NCI-H1417 (cell line): Measurements from ENCODE around the gene ACOT8.
"Not testable (repeated sequence)": the region's sequence is repeated elsewhere in the genome, so short reads cannot be mapped to it uniquely, and the experiment has no call there.

Experiments used
- DNase-seq, 3 experiments: peaks; one replicate each; lab custom pipeline; 2025; lab: John Stamatoyannopoulos, UW

Gene ACOT8

DNA sequence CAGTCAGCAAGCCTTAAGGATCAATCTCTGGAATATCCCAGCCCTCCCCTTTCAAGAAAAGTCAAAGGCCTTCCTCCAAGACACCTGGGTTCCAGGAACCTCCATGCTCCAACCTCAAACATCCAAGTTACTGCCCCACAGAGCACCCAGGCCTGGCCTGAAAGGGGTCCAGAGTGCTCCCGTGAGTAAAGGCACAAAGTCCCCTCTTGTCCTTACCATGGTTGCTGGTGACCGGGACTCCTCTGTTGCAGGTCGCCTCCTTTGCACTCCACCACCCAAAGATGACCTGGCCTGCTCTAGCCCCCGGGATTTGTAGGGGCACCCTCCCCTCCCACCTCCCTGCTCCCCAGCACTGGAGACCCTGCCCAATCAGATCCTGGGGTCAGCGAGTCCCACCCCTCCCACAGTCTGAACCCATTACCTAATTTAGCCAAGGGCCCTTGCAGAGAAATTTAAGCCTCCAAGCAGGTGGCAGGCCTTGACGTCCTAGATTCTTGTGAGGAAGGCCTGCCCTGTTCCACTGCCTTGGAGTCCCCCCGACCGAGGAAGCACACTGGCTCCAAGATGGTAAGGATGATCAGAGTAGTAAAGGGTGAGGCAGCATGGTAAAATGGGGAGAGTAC, 30.1 kb downstream of the ACOT8 start, which contains the start of gene TNNC2:
Gene TNNC2 (minus strand): TSS at position 283 of the 623 bp plus-strand sequence. CDS start 64 bp downstream, at position 219.
- DNase-seq = no peak

DNA sequence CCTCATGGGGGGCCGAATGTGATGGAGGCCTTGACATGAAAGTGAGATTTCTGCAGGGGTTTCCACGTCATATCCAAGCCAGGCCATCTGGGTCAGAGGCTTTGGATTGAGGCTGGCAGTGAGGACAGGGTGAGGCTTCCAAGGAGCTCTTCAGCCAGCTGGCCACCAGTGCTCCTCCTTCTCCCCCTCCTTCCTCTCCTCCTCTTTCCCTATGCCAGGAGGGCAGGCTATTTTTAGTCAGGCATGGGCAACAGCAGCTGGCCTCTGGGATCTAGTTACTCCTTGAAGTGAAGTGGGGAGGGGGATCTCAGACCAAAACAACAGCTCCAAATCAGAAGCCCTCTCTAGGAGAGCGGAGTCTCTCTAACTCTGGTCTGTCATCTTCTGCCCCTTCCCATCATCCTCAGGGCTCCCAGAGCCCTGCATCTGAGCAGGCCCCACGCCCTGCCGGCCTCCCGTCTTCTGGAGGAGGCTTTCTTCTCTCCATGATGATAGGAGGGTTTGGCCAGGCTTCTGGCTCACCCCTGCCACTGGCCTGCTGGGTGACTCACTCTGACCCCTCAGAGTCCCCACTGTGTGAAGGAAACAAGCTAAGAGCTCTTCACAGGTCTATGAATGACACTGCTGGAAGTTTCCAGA, 30.7 kb downstream of the ACOT8 start:
- DNase-seq = peak in 2 of 3 experiments; percentile 25 to 49

DNA sequence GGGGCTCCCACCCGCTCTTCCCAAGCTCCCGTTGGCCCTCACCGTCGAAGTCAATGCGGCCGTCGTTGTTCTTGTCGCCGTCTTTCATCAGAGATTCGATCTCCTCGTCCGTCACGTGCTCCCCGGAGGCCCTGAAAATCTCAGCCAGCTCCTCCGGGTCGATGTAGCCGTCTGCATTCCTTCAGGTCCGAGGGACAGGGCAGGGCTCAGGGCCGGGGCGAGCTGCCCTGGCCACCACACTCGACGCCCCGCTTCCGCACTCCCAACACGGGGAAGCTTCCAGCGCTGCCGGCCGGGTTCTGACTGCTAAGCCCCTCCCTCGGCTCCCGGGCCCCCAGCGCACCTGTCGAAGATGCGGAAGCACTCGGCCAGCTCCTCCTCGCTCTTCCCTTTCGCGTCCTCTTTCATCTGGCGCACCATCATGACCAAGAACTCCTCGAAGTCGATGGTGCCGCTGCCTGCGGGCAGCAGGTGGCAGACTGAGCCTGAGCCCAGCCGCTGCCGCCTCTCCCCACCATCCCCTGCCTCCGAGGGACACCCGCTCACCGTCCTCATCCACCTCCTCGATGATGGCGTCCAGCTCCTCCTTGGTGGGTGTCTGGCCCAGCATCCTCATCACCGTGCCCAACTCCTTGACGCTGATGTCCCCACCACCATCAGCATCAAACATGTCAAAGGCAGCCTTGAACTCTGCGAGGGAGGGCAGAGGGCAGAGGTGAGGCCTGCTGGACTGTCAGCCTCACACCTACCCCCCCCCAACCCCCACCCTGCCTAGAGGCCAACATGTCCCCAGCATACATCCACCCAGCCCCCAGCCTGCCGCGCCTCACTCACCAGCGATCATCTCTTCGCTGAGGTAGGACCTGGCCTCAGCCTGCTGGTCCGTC, 33.0 kb downstream of the ACOT8 start:
- peak in 2 of 3 experiments; percentile 9 to 12 for DNase-seq

GRCh38 chr20:45822857-45823256, 34.3 kb downstream of the ACOT8 start:
- DNase-seq = peak; percentile 19 to 45 (median 40)

DNA sequence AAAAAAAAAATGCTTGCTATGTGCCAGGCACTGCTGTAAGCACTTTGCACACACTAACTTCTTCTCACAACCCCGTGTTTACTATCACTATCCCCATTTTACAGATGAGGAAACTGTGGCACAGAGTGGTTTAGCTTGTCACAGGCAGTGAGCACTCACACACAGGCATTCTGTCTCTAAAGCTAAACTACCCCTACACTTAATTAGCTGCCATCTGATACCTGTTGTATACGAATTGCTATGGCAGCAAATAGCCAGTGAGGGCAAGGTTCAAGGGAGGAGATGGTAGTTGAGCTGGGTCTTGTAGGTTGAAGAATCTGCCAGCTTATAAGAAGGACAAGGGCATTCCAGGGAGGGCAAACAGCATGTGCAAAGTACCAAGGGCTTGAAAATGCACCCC, 35.2 kb downstream of the ACOT8 start:
- peak in 1 of 3 experiments; percentile 51 for DNase-seq

DNA sequence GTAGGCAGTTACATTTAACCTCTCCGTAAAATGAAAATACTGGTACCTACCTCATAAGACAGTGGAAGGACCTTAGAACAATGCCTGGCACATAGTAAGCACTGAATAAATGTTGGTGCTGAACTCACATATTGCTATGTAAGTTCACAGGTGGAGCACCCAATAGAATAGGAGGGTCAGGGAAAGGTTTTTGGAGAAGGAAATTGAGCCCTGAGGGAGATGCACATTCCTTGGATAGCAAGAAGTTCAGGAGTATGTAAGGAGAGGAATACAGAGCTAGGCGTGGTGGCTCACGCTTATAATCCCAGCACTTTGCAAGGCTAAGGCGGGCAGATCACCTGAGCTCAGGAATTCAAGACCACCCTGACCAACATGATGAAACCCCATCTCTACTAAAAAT, 37.7 kb downstream of the ACOT8 start:
- no peak for DNase-seq

DNA sequence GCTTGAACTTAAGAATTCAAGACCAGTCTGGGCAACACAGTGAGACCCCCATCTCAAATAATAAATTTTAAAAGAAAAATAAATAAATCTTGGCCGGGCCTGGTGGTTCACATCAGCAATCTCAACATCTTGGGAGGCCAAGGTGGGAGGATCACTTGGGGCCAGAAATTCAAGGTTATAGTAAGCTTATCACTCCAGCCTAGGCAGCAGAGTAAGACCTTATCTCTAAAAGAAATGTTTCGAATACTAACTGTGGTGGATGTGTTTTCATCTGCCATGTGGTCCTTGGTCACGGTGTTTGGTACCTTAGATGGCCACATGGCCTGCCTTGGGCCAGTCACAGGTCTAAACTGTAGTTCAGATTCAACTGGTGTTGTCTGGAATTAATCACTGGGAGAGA, 39.0 kb downstream of the ACOT8 start:
- no peak for DNase-seq

DNA sequence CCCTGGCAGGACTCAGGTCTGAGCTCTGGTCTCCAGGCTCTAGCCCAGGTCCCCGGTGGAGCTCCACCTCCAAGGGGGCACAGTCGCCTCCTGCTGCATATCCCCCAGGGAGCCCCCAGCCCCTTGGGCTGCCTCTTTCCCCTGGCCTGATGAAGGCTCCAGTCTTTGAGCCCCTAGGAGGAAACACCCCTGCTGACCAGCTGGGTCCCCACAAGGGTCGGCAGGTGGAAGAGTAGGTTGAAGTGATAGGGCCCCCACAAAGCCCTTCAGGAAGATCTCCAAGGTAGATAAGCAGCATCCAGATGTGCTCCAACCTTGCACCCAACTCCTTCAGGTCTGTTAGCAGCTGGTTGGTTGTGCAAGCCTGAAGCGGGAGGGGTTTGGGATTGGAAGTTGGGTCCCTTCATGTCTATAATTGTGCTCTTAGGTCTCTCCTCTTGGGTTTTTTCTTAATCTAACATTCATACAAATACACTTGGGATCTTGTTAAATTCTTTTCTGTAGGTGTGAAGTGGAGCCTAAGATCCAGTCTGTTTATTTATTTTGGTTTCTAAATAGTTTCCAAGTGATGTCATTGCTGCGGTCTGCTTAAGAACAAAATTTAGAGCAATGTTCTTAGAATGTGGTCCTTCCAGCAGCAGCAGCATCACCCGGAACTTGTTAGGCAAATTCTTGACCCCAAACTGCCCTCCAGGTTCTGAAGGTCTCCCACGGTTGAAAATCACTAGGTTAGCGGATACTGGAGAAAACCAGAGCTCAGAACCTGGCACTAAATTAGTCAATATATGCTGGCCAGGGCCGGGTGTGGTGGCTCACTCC, 39.6 kb downstream of the ACOT8 start:
- no peak for DNase-seq

GRCh38 chr20:45816951-45817350, 40.2 kb downstream of the ACOT8 start:
- DNase-seq = no peak

DNA sequence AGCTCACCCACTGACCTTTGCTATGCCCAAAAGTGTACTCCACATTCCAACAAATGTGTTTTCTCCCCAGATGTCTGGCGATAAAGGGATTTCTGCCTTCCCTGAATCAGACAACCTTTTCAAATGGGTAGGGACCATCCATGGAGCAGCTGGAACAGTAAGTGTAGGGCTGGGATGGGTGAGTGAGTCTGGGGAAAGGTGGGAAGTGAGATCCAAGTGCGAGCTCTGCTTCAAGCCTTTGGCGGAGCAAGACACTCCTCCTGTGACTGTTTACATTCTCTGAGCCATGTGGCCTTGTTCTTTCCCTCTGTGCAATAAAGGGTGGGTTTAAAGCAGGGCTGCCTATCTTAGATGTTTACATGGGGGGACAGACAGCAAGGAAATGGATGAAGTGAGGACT, 42.9 kb downstream of the ACOT8 start:
- no peak for DNase-seq

- DNase-seq = no peak
Measured at GRCh38 chr20:45813489-45813888, 43.7 kb downstream of the ACOT8 start.

DNA sequence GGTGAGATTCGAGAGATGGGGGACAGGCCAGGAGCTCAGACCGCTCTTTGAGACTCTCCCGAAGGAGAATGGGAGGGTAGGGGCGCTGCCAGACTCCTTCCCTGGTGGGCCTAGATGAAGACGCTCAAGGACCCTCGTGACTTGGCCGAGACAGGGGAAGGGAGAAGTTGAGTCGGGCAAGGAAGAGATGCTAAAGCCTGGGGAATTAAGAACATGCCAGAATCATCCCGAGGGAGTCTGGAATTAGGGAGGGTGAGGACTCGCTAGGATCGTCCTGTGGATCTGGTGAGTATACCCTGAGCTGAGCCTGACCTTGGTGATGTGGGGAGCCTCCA, 44.2 kb downstream of the ACOT8 start:
- no peak for DNase-seq

- DNase-seq = peak; percentile 99 to 100 (median 99)
Measured at GRCh38 chr20:45812157-45813005, 44.8 kb downstream of the ACOT8 start, which contains the start of gene UBE2C. Gene UBE2C, plus strand, starts transcription at chr20:45812644. Its CDS starts 52 bp downstream, at chr20:45812696.

DNA sequence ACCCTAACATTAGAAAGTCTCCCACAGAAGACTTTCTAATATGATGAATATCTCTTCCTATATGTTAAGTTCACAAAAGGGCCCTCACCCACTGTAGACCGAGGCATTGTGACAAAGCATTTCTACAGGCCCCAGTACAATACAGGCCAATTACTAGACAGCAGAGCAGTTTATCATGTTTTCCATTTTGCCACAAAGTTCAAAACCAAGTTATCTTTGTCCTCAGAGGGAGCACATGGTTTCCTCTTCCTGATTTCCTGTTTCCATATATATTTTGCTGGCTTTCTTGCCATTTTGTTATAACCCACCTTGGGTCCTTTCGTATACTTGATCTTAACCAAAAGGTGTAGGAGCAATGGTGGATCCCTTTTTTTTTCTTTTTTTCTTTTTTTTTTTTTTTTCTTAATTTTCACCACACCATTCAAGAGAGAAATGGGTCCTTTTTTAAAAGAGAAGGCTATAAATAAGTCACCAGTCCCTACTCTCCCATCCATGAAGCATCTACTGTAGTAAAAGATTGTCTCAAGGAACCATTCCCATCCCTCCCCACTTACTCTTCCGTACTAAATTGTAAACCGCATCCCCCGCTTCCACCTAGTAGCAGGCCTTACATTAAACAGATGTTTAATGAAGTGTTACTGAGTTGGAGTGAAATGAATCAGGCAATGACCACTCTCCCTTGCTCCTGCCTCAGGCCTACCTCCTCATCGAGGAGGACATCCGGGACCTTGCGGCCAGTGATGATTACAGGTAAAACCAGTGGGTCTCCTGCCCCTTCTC, 46.8 kb downstream of the ACOT8 start:
- no peak for DNase-seq

DNA sequence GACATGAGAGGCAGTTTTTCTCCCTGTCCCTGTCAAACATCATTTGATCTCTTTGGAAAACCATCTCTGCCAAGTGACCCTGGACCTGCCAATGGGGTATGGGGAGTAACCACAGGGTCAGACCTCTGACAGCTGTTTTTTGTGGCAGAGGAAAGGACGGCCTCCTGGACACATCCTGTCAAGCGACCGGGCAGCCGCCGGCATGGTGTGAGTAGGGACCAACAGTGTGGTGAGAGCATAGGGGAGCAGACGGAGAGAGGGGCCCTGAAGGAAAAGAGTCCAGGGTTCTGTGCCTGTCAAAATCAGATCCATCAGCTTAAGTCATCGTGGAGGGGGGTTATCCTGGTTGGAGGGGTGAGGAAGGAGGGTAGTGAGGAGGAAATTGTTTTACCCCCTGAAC, 55.3 kb downstream of the ACOT8 start:
- DNase-seq = no peak

DNA sequence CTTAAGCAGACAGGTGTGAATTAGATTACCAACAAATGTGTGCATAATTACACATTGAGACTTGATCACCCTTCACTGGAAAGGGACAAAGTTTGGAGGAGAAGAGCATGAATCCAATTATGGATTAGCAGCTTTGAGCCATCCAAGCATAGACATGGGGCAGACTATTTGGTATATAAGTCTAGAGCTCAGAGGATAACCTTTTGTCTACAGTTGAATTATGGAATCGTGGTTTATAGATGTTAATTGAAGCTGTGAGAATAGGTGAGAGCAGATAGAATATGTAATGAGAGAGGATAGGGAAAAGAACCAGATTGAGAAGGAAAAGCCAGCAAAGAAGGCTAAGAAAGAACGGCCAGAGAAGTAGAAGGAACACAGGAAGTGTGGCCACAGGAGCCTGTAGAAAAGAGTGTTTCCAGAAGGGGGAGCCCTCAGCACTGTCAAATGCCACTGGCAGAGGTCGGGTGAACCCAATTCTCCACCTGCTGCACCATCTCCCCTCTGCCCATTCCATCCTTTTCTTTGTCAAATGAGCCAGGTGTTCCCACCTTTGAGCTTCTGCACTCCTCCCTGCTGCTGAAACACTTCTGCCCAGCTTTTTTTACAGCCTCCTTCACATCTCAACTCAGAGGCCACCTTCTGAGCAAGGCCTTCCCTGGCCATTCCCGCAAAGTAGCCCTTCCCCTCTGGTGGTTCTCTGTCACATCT, 58.1 kb downstream of the ACOT8 start:
- DNase-seq = peak; percentile 54 to 84 (median 55)

DNA sequence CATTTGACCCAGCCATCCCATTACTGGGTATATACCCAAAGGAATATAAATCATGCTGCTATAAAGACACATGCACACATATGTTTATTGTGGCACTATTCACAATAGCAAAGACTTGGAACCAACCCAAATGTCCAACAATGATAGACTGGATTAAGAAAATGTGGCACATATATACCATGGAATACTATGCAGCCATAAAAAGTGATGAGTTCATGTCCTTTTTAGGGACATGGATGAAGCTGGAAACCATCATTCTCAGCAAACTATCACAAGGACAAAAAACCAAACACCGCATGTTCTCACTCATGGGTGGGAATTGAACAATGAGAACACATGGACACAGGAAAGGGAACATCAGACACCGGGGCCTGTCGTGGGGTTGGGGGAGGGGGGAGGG, 59.2 kb downstream of the ACOT8 start:
- not testable (repeated sequence) for DNase-seq

DNA sequence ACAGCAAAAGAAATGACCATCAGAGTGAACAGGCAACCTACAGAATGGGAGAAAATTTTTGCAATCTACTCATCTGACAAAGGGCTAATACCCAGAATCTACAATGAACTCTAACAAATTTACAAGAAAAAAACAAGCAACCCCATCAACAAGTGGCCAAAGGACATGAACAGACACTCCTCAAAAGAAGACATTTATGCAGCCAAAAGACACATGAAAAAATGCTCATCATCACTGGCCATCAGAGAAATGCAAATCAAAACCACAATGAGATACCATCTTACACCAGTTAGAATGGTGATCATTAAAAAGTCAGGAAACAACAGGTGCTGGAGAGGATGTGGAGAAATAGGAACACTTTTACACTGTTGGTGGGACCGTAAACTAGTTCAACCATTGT, 59.7 kb downstream of the ACOT8 start:
- not testable (repeated sequence) for DNase-seq

GRCh38 chr20:45796337-45797065, 60.7 kb downstream of the ACOT8 start:
- no peak for DNase-seq
